NCI-H1417 (cell line): ENCODE measurements around the gene LRFN2.

Experiments used
- DNase-seq, 3 experiments: peaks; one replicate each; lab custom pipeline; 2025; lab: John Stamatoyannopoulos, UW

Gene LRFN2

DNA sequence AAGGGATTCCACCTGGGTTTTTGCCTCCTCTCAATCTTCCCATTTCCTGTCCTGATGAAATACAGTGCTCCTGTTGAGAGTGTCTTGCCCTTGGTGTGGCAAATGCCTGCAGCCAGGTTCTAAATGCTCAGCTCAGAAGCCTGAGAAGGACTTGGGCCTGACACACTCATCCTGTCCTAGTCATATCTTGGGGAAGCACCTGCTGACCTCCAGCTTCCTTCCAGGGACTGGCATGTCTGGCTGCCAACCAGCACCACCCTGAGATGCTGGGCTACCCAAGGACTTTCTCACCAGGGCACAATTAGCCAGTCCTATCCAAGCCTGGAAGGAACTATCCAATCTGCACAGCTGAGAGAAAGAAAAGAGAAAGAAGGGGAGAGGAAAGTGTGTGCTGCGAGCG lies 43.4 kb downstream of the LRFN2 start:
- DNase-seq, result no peak

DNA sequence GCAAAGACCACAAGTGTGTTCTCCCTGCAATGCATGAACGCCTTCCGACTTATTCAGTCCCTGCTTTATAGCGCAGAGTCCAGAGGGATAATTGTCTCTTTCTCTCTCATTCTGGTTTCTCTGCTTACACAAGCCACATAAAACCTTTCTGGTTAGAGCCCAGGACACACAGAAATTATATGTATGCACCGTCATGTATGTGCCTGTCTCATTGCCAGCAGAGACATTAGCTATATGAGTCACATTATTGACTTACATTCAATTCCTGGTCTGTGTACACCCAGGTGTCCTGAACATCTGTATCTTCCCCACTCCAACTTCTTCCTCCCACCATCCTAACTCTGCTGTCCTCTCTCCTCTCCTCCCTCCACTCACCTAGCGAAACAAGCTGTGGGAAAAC lies 44.0 kb downstream of the LRFN2 start:
- peak in 2 of 3 experiments; percentile 43 to 53 for DNase-seq

DNA sequence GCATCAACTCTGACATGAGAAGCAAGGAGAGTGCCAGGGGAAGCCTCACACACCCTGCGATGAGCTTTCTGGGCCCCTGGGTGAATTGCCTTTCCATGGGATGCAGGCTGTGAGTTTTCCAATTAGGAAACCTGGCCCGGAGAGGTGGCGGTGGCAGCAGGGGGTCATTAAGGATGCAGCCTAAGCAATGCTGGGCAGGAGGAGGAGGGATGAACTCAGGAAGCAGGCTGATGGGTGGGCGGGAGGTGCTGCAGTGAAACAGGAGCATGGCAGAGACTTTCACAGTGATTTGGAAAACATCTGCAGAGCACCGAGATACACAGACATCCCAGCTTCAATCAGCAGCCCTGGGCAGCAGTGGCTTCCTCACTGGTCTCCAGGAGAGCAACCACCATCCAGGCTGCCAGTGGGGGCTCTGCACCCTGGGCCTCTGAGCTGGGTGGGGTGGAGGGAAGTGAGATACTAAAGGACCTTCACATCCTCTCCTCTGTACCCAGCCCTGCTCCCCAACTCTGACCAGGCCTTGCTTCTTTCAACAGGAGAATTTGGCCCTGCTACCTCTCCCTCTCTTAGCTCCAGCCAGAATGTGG lies 44.9 kb downstream of the LRFN2 start:
- DNase-seq, result no peak

DNA sequence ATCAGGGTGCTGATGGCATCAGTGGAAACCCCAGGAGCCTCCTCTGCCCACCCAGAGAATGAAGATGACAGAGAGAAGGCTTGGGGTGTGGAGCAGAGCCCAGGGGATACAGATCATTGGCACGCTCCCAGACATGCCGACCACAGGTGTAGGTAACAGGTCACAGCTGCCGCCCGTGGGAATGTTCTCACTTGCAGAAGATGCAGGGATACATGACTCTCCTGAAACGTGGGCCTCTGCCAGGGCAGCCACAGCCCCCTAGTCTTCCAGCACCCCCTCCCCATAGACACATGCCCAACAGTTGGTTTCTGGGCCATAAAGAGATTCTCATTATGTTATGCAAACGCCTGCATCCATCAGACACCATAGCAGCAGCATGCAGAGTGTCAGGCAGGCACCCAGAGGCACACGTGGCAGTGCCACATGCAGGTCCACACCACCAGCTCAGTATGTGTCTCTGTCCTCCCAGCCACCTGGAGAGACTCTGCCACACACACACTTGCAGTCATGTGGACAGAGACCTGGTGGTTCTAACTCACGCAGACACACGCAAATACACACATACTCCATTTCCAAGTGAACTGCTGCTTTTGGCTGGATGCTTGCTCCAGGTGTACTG lies 45.5 kb downstream of the LRFN2 start:
- no peak for DNase-seq

DNA sequence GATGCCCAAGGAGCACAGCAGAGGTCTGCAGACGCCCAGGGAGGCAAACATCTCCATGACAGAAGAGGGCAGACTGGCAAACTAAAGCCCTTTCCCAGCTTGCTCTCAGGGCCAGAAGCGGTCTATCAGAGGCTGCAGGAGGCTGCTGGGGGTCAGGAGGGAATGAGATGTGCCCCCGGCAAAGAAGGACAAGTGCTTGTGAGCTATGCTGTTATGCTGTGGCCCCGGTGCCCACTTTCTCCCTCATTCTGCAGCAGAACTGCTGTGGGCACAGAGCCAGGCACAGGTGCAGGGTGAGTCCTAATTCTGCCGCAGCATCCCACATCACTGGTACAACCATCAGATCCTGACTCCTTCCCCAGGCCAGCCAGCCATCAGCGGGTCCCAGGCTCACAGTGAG lies 46.4 kb downstream of the LRFN2 start:
- DNase-seq, result no peak

DNA sequence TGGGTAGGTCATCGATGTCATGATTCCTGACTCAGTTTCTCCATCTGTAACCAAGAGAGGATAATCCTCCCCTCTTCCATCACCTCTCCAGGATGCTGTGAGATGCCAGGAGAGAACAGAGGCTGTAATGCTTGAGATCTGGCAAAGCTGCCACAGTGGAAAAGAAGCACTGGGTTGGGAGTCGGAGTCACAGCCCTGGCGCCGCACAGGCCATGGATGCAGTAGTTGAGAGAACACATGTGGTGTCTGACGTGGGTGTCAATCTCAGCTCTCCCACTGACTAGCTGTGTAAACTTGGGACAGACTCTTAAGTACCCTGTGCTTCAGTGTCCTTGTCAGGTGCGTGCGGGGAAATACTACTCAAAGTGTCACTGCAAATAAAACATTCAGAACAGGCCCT lies 47.3 kb downstream of the LRFN2 start:
- DNase-seq, result no peak

DNA sequence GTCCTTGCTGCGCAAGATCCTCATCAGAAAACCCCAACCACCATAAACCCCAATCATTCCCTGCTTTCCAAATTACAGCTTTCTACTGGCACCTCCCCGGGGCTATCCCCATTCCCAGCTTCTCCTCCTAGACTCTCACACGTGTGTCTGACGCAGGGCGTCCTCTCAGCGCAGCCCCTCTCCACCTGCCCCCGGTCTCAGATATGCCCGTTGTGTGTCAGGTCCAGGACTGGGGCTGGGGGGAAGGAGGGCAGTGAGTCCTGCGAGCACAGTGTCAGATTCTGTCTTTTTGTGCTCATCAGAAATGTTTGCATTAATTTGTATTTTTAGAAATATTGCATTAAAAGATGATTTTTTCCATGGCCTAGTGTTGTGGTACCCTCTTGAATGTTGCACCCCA lies 48.6 kb downstream of the LRFN2 start:
- DNase-seq, result no peak

DNA sequence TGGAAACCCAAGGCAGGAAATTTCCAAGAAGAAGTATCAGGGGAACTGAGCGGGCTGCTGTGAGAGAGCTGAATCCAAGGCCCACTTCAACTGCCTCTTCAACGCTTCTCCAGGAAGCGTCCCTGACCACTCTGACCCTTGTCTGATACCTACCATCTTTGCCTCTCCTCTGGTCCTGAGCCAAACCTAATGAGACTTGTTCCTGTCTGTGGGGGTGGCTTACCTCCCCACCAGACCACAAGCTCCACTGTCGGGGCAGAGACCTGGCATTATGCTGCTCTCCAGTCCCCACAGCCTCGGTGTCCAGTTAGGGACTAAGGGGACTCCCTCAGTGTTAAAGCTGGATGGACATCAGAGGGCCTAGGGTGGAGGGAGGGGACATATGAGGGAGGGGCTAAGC lies 49.7 kb downstream of the LRFN2 start:
- DNase-seq, result no peak

DNA sequence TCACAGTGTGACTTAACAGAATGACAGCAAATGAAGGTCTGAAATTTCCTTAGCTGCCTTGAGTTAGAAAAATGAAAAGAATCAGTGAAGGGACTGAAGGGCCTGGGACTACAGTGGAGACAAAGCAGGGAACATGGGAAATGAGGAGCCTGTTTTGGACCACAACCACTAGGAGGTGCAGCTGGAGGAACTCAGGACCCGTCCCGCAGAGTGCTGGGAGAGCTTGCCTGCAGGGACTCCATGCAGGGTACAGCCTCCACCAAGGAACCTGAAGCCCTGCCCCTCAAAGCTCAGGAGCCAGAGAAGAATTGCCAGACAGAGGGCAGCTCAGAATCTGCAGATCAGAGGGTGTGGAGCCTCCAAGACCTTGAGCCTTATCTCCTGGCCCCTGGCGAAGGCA lies 50.7 kb downstream of the LRFN2 start:
- DNase-seq, result no peak

DNA sequence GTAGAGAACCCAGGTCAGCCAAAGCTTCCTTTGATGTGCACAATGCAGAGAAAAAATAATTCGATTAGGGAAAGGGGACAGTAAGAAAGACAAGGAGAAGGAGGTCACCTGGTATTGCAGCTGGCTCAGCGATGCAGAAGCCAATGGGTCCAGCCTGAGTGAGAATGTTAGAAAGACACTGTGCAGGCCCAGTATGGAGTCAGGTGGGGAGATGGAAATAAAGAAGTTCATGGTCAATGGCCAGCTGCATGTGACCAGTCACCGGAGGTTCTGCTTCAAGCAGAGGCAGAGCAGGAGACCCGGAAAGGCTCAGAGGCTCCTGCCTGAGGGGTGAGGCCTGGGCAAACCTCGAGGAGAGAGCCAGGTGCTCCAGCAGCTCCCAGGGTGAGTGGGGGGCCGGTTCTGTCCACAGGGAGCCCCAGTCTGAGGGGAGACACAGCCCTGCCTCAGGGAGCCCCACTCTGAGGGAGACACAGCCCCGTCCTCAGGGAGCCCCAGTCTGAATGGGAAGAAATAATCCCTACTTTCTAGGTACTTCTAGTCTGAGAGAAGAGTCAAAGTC lies 51.3 kb downstream of the LRFN2 start:
- DNase-seq, result no peak

DNA sequence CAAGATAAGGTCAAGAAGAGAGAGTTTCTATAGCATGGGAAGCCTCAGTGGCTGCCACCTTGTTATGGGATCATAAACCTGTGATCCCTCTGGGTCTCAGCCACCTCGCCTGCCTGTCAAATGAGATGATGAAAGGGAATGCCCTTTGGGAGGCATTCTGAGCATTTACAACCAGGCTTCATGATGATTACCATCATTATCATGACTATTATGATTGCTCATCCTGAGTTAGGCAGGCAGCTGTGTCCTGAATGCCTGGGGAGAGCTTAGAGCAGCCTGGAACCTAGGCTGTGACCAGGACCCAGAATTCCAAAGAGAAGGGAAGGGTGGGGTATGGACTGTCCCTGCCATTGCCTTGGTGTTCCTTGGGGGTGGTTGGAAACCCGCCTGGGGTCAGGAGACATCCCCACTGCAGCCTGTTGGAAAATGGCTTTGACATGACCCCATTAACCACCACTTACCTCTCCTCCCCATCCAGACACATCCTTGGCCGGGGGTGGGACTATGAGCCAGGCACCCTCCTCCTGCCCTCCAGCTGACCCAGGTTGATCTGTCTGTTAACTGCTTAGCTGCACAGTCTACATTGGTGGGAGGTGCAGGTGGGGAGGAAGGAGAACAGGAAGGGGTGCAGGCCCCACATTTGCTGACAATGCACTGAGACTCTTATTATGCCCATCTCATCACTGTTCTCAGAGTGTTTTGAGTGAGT lies 51.9 kb downstream of the LRFN2 start:
- peak in 1 of 3 experiments; percentile 29 for DNase-seq

DNA sequence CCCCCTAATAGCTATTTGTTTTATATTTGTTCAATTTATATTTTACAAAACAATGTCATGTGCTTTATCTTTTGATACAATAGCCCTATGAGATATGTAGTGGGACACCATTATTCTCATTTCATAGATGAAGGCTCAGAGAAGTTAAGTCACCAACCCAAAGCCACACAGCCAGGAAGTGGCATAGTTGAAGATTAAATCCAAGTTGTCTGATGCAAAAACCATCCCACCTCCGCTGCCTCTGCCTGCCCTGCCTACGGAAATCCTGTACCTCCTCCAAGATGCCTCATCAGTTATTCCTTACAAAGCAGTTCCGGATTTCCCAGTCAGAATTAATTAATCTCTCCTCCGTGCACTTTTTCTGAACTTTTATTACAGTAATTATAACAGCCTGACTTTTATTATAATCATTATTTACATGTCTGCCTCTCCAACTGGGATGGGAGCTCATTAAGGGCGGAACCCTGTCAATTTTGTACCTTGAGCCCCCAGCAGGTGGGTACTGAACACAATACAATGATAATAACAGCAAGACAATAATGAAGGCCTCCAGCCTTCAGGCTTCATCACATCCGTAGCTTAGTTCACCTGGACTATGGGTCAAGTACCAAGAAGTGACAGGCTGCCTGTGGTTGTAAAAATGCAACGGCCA lies 54.7 kb downstream of the LRFN2 start:
- DNase-seq, result peak in 2 of 3 experiments; percentile 54 to 88

DNA sequence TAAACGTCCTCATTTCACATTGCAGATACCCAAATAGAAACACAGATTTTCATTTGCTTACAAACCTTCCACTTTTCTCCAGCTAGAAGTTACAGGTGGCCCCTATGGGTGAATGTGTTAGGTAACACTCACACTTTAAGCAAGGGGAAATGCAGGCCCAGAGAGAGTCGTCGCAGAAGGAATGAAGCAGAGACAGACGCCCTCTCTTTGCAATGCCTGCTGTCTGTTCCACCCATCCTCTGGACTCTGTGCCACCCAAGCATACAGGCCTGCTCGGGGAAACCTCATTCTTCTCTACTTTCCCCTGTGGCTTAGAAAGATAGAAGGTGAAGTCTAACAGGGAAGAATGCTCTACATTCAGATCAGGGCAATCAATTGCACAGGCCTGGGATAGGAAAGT lies 57.2 kb downstream of the LRFN2 start:
- no peak for DNase-seq

DNA sequence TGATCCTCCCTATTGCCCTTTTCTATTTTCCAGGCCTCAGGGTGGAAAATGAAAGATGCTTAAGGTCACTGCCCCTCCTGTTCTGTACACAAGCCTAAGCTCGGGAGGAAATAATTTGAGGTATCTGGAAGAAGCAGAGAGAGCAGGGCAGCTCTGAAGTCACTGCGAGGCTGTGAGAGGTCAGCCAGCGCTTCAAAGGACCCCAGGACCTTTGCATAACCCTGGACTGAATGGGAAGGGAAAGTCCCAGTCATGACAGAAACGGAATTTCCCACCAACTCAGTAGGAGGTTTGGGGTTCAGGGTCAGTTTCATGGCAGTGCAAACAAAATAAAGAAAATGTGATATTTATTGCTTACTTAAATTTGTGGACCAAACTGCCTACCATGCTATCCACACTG lies 58.1 kb downstream of the LRFN2 start:
- no peak for DNase-seq

DNA sequence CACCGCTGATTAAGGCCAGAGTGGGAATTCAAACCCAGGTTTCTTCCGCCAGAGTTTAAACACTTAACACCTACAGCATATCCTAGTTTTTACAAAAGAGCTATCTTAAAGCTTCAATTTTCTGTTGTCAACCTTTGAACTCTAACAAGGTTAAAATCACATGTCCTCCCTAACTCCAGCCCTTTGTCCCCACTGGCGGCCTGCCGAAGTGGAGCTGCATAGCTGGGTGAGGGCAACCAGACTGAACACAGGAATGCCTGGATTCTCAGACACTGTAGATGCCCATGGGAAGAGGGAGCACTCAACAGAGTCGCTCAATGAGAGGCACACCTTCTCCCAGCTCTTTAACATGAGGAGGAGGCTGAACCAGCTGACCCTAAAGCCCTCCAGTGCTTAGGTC lies 59.1 kb downstream of the LRFN2 start:
- no peak for DNase-seq

DNA sequence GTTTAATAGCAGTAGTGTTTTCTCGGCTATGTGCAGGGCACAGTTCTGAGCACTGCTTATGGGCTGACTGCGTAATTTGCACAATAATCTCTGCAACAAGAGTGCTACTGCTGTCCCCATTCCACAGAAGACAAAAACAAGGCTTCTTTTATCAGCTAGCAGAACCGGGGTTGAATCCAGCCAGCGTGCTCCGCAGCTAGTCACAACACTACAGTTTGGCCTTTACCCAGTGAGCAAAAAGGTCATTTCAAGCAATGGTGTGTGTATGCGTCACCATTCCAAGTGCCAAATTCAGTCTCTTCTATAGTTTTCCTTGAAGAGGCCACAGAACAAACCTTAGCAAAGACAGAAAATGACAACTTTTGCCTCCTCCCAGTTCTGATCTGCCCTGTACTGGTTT lies 61.1 kb downstream of the LRFN2 start:
- DNase-seq, result no peak

DNA sequence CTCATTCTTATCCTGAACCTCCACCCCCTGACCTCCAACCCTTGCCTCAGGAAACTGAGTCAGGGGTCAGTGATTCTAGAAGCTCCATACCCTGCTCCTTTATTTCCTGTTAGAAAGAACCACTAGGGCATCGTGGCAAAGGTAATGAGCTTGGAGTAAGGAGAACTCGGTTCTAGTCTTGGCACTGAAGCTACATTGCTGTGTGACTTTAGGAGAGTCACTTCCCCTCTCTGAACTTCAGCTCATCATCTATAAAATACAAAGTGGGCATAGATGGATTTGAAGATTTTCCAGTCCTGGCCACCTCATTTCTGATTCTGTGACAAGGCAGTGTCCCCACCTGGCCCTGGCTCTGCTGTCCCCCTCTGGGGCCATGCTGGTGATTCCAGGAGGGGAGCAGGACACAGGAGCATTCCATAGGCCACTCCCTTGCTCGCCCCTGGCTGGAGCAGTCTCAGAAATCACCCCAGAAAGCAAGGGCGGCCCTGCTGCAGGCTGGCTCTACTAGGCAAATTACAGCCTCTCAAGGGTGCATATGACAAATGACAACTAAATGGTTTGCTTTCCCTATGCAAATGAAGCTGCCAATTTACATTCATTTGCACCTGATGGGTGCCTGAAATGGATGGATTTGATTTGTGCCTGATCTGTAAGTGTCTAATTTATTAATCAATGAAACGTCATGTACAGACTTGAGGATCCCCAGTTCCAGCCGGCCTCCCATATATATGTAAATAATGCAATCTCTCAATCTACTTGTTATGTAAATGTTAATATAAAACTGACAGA lies 62.2 kb downstream of the LRFN2 start:
- no peak for DNase-seq

DNA sequence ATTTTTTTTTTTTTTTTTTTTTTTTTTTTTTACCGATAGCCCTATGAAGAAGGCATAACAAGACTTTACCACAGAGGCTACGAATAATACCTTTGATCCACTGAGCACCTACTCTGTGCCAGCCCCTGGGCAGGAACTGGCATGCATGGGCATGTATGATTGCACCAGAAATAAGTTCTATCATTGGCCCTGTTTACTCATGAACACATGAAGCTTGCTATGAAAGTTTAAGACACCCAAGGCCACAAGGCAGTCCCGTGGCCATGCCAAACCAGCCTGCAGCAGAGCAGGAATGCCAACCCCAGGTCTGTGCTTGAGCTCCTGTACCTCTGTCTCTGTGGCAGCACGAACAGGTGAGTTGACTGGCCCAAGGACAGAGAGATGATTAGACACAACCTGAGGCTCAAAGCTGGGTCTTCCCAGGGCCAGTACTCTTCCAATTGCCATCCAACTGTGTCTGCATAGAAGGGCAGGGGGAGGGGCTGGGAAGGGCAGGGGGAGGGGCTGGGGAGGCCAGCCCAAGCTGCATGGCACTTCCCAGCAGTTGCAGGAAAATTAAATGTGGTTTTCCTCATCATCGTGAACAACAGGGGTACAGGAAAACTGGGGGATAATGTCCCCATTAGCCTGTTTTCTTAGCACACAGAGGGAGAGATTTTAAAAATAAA lies 63.5 kb downstream of the LRFN2 start:
- DNase-seq, result no peak

DNA sequence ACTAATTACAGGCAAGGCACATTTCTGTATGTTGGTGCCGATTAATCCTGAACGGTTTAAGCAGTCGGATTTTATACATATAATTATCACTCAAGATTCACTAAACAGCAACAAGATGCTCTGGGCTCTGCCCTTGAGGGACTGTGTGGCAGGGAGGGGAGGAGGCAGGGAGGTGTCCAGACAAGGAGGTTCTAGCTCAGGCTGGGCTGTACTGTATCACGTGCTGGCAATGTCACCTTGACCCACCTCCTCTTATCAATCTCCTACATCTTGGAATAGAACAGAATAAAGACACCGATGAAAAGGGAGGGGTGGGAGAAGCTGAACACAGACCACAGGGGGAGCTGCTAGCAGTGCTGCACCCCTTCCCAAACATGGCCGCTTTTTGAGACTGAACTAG lies 65.7 kb downstream of the LRFN2 start:
- DNase-seq, result no peak

DNA sequence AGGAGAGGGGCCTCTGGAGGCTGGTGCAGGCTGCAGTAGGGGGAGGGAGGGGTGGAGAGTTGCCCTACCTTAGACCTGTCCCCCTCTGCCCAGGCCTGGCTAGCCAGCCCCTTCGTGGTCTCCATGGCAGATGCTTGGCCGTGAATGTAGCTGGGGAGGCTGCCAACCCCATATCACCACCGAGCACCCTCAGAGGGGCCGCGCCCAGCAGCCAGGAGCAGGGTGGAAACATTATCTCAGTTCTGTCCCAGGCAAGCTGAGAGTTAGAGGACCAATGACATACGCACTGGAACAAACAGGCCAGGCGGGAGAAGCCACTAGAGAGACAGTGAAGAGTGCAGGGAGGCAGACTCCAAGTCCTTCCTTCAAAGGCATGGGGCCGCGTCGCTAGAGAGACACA lies 66.5 kb downstream of the LRFN2 start:
- peak in 1 of 3 experiments; percentile 9 for DNase-seq

DNA sequence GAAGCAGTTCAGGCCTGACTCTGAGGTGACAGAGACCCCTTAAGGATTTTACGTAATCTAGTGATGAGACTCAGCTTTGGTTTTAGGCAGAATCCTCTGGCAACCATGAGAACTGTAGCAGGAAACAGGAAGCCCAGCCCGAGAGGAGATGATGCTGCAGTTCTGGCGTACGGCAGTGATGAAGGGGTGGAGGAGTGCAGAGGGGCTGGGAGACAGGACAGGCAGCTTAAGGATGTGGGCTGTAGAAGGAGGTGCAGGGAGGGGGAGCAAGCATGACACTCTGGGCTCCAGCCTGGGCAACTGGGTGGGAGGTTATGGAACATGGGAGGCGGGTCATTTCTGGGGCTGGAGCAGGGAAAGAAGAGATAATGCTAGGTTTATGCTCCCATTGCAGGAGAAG lies 67.1 kb downstream of the LRFN2 start:
- DNase-seq, result no peak
